HG03095 (cell line): ENCODE results near the gene KLK2.

Source experiments
- ATAC-seq: cut with Tn5 transposase; IDR thresholded peaks from one replicate; pipeline ENCODE4 v1.9.1; 2021; ENCODE audit warnings: moderate library complexity; ENCODE audit not compliant: unreplicated experiment

Gene KLK2

DNA sequence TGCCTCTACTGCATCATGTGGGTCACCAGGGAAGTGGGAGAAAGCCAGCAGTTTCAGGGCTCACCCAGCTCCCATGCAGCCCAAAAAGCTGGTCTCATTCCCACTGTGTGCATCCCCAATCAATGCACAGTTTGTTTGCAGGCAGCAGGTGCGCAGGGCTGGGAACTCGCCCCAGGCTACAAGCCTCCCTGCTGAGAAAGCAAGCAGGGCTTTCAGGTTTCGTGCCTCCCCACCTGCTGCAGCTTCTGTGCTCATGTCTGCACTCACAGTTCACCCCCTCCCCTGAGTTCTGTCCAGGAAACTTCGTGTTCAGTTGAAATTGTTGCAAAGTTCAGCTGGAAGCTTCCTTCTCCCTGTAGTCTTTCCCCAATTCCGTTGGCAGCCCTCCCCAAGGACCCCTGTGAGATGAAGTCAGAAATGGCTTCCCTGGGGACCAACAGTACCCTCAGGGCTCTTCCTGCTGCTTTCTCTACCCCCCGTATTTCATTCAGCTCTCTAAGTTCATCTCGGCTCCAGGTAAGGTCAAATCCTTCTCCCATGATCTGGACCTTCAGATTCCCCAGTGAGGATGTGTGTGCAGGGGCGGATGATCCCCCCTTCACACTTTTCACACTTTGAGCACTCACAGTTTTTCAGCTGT lies 28.8 kb upstream of the KLK2 start:
- ATAC-seq, result no peak

GRCh38 chr19:50850738-50851137 lies 22.5 kb upstream of the KLK2 start:
- no peak for ATAC-seq

DNA sequence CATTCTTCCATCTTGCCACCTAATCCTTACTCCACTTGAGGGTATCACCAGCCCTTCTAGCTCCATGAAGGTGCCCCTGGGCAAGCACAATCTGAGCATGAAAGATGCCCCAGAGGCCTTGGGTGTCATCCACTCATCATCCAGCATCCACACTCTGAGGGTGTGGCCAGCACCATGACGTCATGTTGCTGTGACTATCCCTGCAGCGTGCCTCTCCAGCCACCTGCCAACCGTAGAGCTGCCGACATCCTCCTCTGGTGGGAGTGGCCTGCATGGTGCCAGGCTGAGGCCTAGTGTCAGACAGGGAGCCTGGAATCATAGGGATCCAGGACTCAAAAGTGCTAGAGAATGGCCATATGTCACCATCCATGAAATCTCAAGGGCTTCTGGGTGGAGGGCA lies 21.6 kb upstream of the KLK2 start:
- ATAC-seq, result no peak

DNA sequence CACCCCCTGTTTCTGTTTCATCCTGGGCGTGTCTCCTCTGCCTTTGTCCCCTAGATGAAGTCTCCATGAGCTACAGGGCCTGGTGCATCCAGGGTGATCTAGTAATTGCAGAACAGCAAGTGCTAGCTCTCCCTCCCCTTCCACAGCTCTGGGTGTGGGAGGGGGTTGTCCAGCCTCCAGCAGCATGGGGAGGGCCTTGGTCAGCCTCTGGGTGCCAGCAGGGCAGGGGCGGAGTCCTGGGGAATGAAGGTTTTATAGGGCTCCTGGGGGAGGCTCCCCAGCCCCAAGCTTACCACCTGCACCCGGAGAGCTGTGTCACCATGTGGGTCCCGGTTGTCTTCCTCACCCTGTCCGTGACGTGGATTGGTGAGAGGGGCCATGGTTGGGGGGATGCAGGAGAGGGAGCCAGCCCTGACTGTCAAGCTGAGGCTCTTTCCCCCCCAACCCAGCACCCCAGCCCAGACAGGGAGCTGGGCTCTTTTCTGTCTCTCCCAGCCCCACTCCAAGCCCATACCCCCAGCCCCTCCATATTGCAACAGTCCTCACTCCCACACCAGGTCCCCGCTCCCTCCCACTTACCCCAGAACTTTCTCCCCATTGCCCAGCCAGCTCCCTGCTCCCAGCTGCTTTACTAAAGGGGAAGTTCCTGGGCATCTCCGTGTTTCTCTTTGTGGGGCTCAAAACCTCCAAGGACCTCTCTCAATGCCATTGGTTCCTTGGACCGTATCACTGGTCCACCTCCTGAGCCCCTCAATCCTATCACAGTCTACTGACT lies 18.4 kb upstream of the KLK2 start, which contains the start of gene KLK3:
Gene KLK3, plus strand, starts transcription at position 280 of the 775 bp plus-strand sequence. Its CDS starts 41 bp downstream, at position 321.
- no peak for ATAC-seq

- ATAC-seq, result no peak
These were observed 15.9 kb upstream of the KLK2 start for GRCh38 chr19:50857366-50857765.

DNA sequence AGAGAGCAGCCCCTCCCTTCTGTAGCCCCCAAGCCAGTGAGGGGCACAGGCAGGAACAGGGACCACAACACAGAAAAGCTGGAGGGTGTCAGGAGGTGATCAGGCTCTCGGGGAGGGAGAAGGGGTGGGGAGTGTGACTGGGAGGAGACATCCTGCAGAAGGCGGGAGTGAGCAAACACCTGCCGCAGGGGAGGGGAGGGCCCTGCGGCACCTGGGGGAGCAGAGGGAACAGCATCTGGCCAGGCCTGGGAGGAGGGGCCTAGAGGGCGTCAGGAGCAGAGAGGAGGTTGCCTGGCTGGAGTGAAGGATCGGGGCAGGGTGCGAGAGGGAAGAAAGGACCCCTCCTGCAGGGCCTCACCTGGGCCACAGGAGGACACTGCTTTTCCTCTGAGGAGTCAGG lies 14.4 kb upstream of the KLK2 start:
- ATAC-seq, result no peak

DNA sequence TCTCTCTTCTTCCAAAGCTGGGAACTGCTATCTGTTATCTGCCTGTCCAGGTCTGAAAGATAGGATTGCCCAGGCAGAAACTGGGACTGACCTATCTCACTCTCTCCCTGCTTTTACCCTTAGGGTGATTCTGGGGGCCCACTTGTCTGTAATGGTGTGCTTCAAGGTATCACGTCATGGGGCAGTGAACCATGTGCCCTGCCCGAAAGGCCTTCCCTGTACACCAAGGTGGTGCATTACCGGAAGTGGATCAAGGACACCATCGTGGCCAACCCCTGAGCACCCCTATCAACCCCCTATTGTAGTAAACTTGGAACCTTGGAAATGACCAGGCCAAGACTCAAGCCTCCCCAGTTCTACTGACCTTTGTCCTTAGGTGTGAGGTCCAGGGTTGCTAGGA lies 13.4 kb upstream of the KLK2 start:
- no peak for ATAC-seq

DNA sequence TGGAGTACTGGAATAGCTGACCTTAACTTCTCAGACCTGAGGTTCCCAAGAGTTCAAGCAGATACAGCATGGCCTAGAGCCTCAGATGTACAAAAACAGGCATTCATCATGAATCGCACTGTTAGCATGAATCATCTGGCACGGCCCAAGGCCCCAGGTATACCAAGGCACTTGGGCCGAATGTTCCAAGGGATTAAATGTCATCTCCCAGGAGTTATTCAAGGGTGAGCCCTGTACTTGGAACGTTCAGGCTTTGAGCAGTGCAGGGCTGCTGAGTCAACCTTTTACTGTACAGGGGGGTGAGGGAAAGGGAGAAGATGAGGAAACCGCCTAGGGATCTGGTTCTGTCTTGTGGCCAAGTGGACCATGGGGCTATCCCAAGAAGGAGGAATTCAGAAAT lies 12.2 kb upstream of the KLK2 start:
- ATAC-seq, result no peak

GRCh38 chr19:50861496-50862286 lies 11.5 kb upstream of the KLK2 start:
- ATAC-seq, result no peak

DNA sequence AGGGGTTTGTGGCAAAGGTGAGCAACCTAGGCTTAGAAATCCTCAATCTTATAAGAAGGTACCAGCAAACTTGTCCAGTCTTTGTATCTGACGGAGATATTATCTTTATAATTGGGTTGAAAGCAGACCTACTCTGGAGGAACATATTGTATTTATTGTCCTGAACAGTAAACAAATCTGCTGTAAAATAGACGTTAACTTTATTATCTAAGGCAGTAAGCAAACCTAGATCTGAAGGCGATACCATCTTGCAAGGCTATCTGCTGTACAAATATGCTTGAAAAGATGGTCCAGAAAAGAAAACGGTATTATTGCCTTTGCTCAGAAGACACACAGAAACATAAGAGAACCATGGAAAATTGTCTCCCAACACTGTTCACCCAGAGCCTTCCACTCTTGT lies 3.8 kb upstream of the KLK2 start:
- ATAC-seq, result no peak

DNA sequence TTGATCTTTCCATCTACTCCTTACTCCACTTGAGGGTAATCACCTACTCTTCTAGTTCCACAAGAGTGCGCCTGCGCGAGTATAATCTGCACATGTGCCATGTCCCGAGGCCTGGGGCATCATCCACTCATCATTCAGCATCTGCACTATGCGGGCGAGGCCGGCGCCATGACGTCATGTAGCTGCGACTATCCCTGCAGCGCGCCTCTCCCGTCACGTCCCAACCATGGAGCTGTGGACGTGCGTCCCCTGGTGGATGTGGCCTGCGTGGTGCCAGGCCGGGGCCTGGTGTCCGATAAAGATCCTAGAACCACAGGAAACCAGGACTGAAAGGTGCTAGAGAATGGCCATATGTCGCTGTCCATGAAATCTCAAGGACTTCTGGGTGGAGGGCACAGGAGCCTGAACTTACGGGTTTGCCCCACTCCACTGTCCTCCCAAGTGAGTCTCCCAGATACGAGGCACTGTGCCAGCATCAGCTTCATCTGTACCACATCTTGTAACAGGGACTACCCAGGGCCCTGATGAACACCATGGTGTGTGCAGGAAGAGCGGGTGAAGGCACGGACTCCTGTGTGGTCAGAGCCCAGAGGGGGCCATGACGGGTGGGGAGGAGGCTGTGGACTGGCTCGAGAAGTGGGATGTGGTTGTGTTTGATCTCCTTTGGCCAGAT lies 2.7 kb upstream of the KLK2 start:
- ATAC-seq, result no peak

DNA sequence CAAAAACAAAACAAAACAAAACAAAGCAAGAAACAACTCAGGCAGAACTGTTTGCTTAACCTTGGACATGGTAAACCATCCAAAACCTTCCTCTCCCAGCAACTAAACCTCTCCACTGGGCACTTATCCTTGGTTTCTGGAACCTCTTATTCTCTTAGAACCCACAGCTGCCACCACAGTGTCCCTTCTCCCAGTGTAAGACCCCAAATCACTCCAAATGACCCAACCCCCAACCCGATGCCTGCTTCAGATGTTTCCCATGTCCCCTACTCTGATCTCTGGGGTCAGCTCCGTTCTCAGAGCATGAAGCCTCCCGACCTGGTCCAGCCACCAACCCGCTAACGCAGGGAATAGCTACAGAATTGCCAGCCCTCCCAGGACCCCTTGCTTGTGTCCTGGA lies 972 bp downstream of the KLK2 start:
- ATAC-seq, result no peak

GRCh38 chr19:50875795-50876422 lies 2.7 kb downstream of the KLK2 start:
- no peak for ATAC-seq

GRCh38 chr19:50876456-50876855 lies 3.2 kb downstream of the KLK2 start:
- ATAC-seq, result no peak

GRCh38 chr19:50877338-50877737 lies 4.1 kb downstream of the KLK2 start:
- ATAC-seq, result no peak

GRCh38 chr19:50878851-50879250 lies 5.6 kb downstream of the KLK2 start:
- ATAC-seq, result no peak

DNA sequence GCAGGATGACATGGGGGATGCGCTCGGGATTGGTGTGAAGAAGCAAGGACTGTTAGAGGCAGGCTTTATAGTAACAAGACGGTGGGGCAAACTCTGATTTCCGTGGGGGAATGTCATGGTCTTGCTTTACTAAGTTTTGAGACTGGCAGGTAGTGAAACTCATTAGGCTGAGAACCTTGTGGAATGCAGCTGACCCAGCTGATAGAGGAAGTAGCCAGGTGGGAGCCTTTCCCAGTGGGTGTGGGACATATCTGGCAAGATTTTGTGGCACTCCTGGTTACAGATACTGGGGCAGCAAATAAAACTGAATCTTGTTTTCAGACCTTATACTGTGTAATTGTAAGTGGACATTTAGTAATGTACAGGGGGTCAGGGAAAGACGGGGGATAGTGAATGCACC lies 7.0 kb downstream of the KLK2 start:
- no peak for ATAC-seq

DNA sequence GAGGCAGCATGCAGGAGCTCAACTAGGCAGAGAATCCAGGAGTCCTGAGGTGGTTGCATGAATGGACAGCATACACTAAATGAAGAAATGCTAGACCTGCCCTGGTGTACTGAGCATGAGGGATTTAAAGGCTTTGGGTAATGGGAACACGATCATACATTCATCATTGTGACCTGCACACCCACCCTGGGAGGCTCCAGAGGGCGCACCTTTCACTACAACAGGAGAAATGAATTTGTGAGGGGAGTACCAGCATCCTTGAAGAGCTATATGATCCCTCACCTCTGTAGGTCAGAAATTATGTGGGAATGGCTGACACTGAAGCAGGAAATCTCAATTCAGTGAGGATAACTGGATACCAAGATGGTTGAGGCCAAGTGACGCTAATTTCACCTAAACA lies 8.9 kb downstream of the KLK2 start:
- no peak for ATAC-seq

GRCh38 chr19:50889638-50890037 lies 16.4 kb downstream of the KLK2 start:
- ATAC-seq, result no peak

- no peak for ATAC-seq
These were observed 17.4 kb downstream of the KLK2 start for GRCh38 chr19:50890422-50891252.
